Femur (tissue), 1 donor: ENCODE results near the gene UTP4.
A peak's percentile ranks its signal among the peaks of the same experiment; 100 is the strongest.
"Not testable (repeated sequence)": the region's sequence is repeated elsewhere in the genome, so short reads cannot be mapped to it uniquely, and the experiment has no call there.

Experiments used
- DNase-seq: peaks from one replicate; pipeline ENCODE4 v3.0.0-alpha.2; 2017

UTP4 gene

GRCh38 chr16:69131839-69132423 is 518 bp upstream of the UTP4 start:
- peak; percentile 92 for DNase-seq

GRCh38 chr16:69133373-69133954 is 1.0 kb downstream of the UTP4 start:
- no peak for DNase-seq

- DNase-seq, result no peak
These were observed 6.2 kb downstream of the UTP4 start for GRCh38 chr16:69138608-69139007.

- not testable (repeated sequence) for DNase-seq
These were observed 7.0 kb downstream of the UTP4 start for GRCh38 chr16:69139464-69139863.

- no peak for DNase-seq
These were observed 8.6 kb downstream of the UTP4 start for GRCh38 chr16:69141014-69141413.

GRCh38 chr16:69141936-69142335 is 9.5 kb downstream of the UTP4 start:
- DNase-seq, result no peak

- DNase-seq, result no peak
These were observed 10.7 kb downstream of the UTP4 start for GRCh38 chr16:69143116-69143515.

GRCh38 chr16:69145658-69146057 is 13.2 kb downstream of the UTP4 start:
- no peak for DNase-seq

- not testable (repeated sequence) for DNase-seq
These were observed 17.2 kb downstream of the UTP4 start for GRCh38 chr16:69149621-69150020.

- peak; percentile 77 for DNase-seq
These were observed 17.9 kb downstream of the UTP4 start for GRCh38 chr16:69150146-69150865.

- DNase-seq, result no peak
These were observed 24.7 kb downstream of the UTP4 start for GRCh38 chr16:69157196-69157595.

- DNase-seq, result no peak
These were observed 27.7 kb downstream of the UTP4 start for GRCh38 chr16:69160192-69160591.

GRCh38 chr16:69165584-69165983 is 33.1 kb downstream of the UTP4 start:
- no peak for DNase-seq

GRCh38 chr16:69166221-69166833 is 33.9 kb downstream of the UTP4 start:
- no peak for DNase-seq

GRCh38 chr16:69166946-69167930 is 34.8 kb downstream of the UTP4 start:
- no peak for DNase-seq

GRCh38 chr16:69169051-69169450 is 36.6 kb downstream of the UTP4 start:
- no peak for DNase-seq

GRCh38 chr16:69169607-69170352 is 37.3 kb downstream of the UTP4 start:
- no peak for DNase-seq

- DNase-seq, result peak; percentile 30
These were observed 39.1 kb downstream of the UTP4 start for GRCh38 chr16:69171325-69172084.

- peak; percentile 45 for DNase-seq
These were observed 43.8 kb downstream of the UTP4 start for GRCh38 chr16:69176033-69176800.

GRCh38 chr16:69179328-69180010 is 47.0 kb downstream of the UTP4 start:
- DNase-seq, result peak; percentile 80
